Endothelial cell of umbilical vein (primary cell): Measurements from ENCODE around the gene OR5D18. TPM values are rescaled to one million over a fixed set of nuclear protein-coding genes. Genes with fewer than 3 reads are reported as not detected.
"Not testable (repeated sequence)": the region's sequence is repeated elsewhere in the genome, so short reads cannot be mapped to it uniquely, and the experiment has no call there.

ENCODE experiments used
- BruUV-seq: library from RNA; stranded (reverse); fragments of 400-500 nt; replicated peaks from 2 replicates; lab custom pipeline; 2021; lab: Mats Ljungman, UMichigan
- CTCF ChIA-PET: fragments of 300-600, 350-600 bp; sonication (Branson Sonifier 250); formaldehyde crosslinking; loops from one replicate; lab custom pipeline; 2021; ENCODE audit warnings: antibody characterized with exemption, inconsistent platforms; lab: Charles Lee
- POLR2A ChIA-PET: fragments of 300-600, 350-600 bp; sonication (Branson Sonifier 250); formaldehyde crosslinking; loops from one replicate; lab custom pipeline; 2021; ENCODE audit warnings: antibody characterized with exemption, inconsistent platforms; lab: Charles Lee
- DNase-seq: peaks from one replicate; pipeline ENCODE4 v3.0.0-alpha.2; 2011; ENCODE audit warnings: low read depth, low spot score
- FAIRE-seq: peaks from 2 replicates; lab custom pipeline; 2011; peaks lifted over from hg19 to GRCh38; lab: Jason Lieb, UNC
- H2AFZ ChIP-seq: 2 replicates; pipeline ENCODE4 v1.6.0; 2012; ENCODE audit warnings: low read depth, low read length, control low read depth, inconsistent platforms
- H3K27ac ChIP-seq: 2 replicates; pipeline ENCODE4 v1.5.1; 2011; ENCODE audit warnings: low read depth, mild to moderate bottlenecking, control low read depth, low read length, moderate library complexity; ENCODE audit not compliant: insufficient read depth
- H3K27me3 ChIP-seq, 2 experiments: 2 replicates each; pipeline versions ENCODE4 v1.6.0 to v1.6.1; 2011; ENCODE audit warnings: low read length in 2 of 2, mixed read lengths in 1 of 2; ENCODE audit not compliant: control insufficient read depth in 2 of 2, insufficient read depth in 2 of 2
- H3K36me3 ChIP-seq, 2 experiments: 2 replicates in 1 of 2; 3 replicates in 1 of 2; pipeline ENCODE4 v1.5.1; 2011; ENCODE audit warnings: low read length in 2 of 2, mild to moderate bottlenecking in 1 of 2, moderate library complexity in 1 of 2; ENCODE audit not compliant: control insufficient read depth in 2 of 2, insufficient read depth in 2 of 2; ENCODE audit errors: extremely low read depth in 1 of 2
- H3K4me1 ChIP-seq: 3 replicates; pipeline ENCODE4 v1.5.1; 2011; ENCODE audit warnings: mild to moderate bottlenecking, low read length; ENCODE audit not compliant: control insufficient read depth, insufficient read depth; ENCODE audit errors: extremely low read depth
- H3K4me2 ChIP-seq: 2 replicates; pipeline ENCODE4 v1.6.1; 2011; ENCODE audit warnings: low read length, control low read depth, mixed read lengths; ENCODE audit not compliant: insufficient read depth
- H3K4me3 ChIP-seq, 3 experiments: fragments of 200-600 bp in 1 of 3; sonication (generic), shearing (Covaris generic) in 1 of 3; replicated peaks in 1 of 3; 2 replicates each; pipeline ENCODE4 v1.5.1; 2011 to 2016; ENCODE audit warnings: control low read depth in 3 of 3, low read length in 3 of 3, mild to moderate bottlenecking in 2 of 3, inconsistent platforms in 1 of 3, low read depth in 1 of 3, moderate library complexity in 1 of 3; ENCODE audit not compliant: insufficient read depth in 1 of 3
- H3K79me2 ChIP-seq: 2 replicates; pipeline ENCODE4 v1.6.0; 2012; ENCODE audit warnings: low read length, inconsistent platforms; ENCODE audit not compliant: control insufficient read depth, insufficient read depth
- H3K9ac ChIP-seq: replicated peaks from 2 replicates; pipeline ENCODE3; 2011; ENCODE audit warnings: low read length, control low read depth; ENCODE audit not compliant: insufficient read depth; ENCODE audit errors: extremely low read depth
- H3K9me1 ChIP-seq: replicated peaks from 3 replicates; pipeline ENCODE4 v1.6.0; 2011; ENCODE audit warnings: mild to moderate bottlenecking, low read length; ENCODE audit not compliant: control insufficient read depth, insufficient read depth; ENCODE audit errors: extremely low read depth
- H3K9me3 ChIP-seq: replicated peaks from 2 replicates; pipeline ENCODE4 v1.5.1; 2012; ENCODE audit warnings: low read length, inconsistent platforms; ENCODE audit not compliant: control insufficient read depth, insufficient read depth
- H4K20me1 ChIP-seq: replicated peaks from 2 replicates; pipeline ENCODE3; 2011; ENCODE audit warnings: mild to moderate bottlenecking, low read length; ENCODE audit not compliant: control insufficient read depth, insufficient read depth; ENCODE audit errors: extremely low read depth
- dilution Hi-C: fragments of 300-500 bp; cut with MboI; formaldehyde crosslinking; loops from one replicate; pipeline ENCODE4 v1.15.0; 2019; ENCODE audit warnings: low sequenced_read_pairs; ENCODE audit not compliant: extremely low pct_ligation_motif_present
- intact Hi-C: fragments of 100-400 bp; cut with micrococcal nuclease; formaldehyde crosslinking; loops from one replicate; pipeline ENCODE4 v1.10.0; 2022
- polyA plus RNA-seq, 4 experiments: library from polyadenylated mRNA; depleted of rRNA in 3 of 4; stranded (reverse) in 3 of 4; unstranded in 1 of 4; fragments of >200 nt; gene quantifications; 2 replicates each; pipeline versions ENCODE4 v1.2.1 to v1.2.3, GENCODE V29; 2011 to 2012; ENCODE audit warnings: missing spikeins in 1 of 4
- small RNA-seq: library from RNA; depleted of rRNA; stranded (forward); fragments of <200 nt; gene quantifications from one replicate; pipeline ENCODE3, GENCODE V24; 2012; ENCODE audit warnings: low replicate concordance, low read depth; ENCODE audit not compliant: insufficient read depth, insufficient read length
- total RNA-seq: library from RNA; stranded (reverse); gene quantifications from 2 replicates; pipeline ENCODE4 v1.2.3, GENCODE V29; 2021

Gene OR5D18
- total and polyA plus RNA-seq, 2 donors (not counting 3 experiments of a cell fraction or from before 2014, with no cell fraction given): not detected

DNA sequence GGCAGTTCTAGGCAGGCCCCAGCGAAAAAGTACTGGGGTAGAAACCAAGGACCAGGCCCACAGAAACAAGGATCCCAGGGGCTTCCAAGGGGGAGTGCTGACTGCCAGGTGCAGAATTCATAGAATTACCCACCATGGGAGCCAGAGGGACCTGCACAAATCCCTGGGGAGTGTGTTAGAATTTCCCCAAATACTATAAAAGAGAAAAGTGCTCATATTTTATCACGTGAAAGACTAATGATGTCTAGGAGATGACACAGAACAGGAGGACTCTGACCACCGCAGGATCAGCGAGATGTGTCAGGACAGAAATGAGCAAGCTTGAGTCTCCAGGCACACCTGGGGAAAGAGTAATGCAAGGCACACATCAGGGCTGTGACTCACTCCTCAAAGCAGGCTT lies 47.9 kb downstream of the OR5D18 start:
- dilution Hi-C loops, DNase-seq, CTCF ChIA-PET, H3K9me1 ChIP-seq, H3K4me3 ChIP-seq, H4K20me1 ChIP-seq, H3K36me3 ChIP-seq, H2AFZ ChIP-seq, H3K4me1 ChIP-seq, H3K9ac ChIP-seq, POLR2A ChIA-PET, H3K79me2 ChIP-seq, intact Hi-C loops, H3K27ac ChIP-seq, H3K4me2 ChIP-seq, H3K9me3 ChIP-seq, FAIRE-seq, BruUV-seq, H3K27me3 ChIP-seq: not testable (repeated sequence)

Small RNAs within 50 kb of the gene (small RNA-seq; reads per million reads assigned to genes)
- gene AC036111.3: not detected

Other genes starting within 250 kb of the OR5D18 start
- gene OR4C16, start 247.5 kb upstream of the OR5D18 start, total RNA-seq: not detected in 2 replicates
- gene OR4C16, start 247.5 kb upstream of the OR5D18 start, polyA plus RNA-seq: not detected in 2 replicates
- gene OR4C11, start 212.0 kb upstream of the OR5D18 start, total RNA-seq: not detected in 2 replicates
- not detected in 2 replicates for gene OR4C11, start 212.0 kb upstream of the OR5D18 start, polyA plus RNA-seq
- not detected in 2 replicates for gene OR4P4, start 184.5 kb upstream of the OR5D18 start, total RNA-seq
- gene OR4P4, start 184.5 kb upstream of the OR5D18 start, polyA plus RNA-seq: not detected in 2 replicates
- gene OR4S2, start 171.3 kb upstream of the OR5D18 start, total RNA-seq: not detected in 2 replicates
- gene OR4S2, start 171.3 kb upstream of the OR5D18 start, polyA plus RNA-seq: not detected in 2 replicates
- gene OR4C6, start 157.4 kb upstream of the OR5D18 start, total RNA-seq: not detected in 2 replicates
- not detected in 2 replicates for gene OR4C6, start 157.4 kb upstream of the OR5D18 start, polyA plus RNA-seq
- gene OR5D13, start 46.2 kb upstream of the OR5D18 start, total RNA-seq: not detected in 2 replicates
- gene OR5D13, start 46.2 kb upstream of the OR5D18 start, polyA plus RNA-seq: not detected in 2 replicates
- gene OR5D14, start 24.1 kb upstream of the OR5D18 start, total RNA-seq: not detected in 2 replicates
- not detected in 2 replicates for gene OR5D14, start 24.1 kb upstream of the OR5D18 start, polyA plus RNA-seq
- not detected in 2 replicates for gene OR5L1, start 8.3 kb upstream of the OR5D18 start, total RNA-seq
- gene OR5L1, start 8.3 kb upstream of the OR5D18 start, polyA plus RNA-seq: not detected in 2 replicates
- gene OR5L2, start 7.6 kb downstream of the OR5D18 start, total RNA-seq: not detected in 2 replicates
- not detected in 2 replicates for gene OR5L2, start 7.6 kb downstream of the OR5D18 start, polyA plus RNA-seq
- gene OR5D16, start 19.1 kb downstream of the OR5D18 start, total RNA-seq: not detected in 2 replicates
- not detected in 2 replicates for gene OR5D16, start 19.1 kb downstream of the OR5D18 start, polyA plus RNA-seq
- not detected in 2 replicates for gene TRIM51, start 63.7 kb downstream of the OR5D18 start, total RNA-seq
- gene TRIM51, start 63.7 kb downstream of the OR5D18 start, polyA plus RNA-seq: not detected in 2 replicates
- not detected in 2 replicates for gene OR5W2, start 95.0 kb downstream of the OR5D18 start, total RNA-seq
- not detected in 2 replicates for gene OR5W2, start 95.0 kb downstream of the OR5D18 start, polyA plus RNA-seq
- gene OR5I1, start 116.8 kb downstream of the OR5D18 start, total RNA-seq: not detected in 2 replicates
- gene OR5I1, start 116.8 kb downstream of the OR5D18 start, polyA plus RNA-seq: not detected in 2 replicates
- gene OR10AG1, start 150.3 kb downstream of the OR5D18 start, total RNA-seq: not detected in 2 replicates
- not detected in 2 replicates for gene OR10AG1, start 150.3 kb downstream of the OR5D18 start, polyA plus RNA-seq
- gene OR5F1, start 175.0 kb downstream of the OR5D18 start, total RNA-seq: not detected in 2 replicates
- not detected in 2 replicates for gene OR5F1, start 175.0 kb downstream of the OR5D18 start, polyA plus RNA-seq
- gene OR5AS1, start 208.0 kb downstream of the OR5D18 start, total RNA-seq: not detected in 2 replicates
- gene OR5AS1, start 208.0 kb downstream of the OR5D18 start, polyA plus RNA-seq: not detected in 2 replicates